HG03103 (cell line): ENCODE measurements around the gene PRKAG2.
"Not testable (repeated sequence)": the region's sequence is repeated elsewhere in the genome, so short reads cannot be mapped to it uniquely, and the experiment has no call there.

Experiments
- ATAC-seq: cut with Tn5 transposase; IDR thresholded peaks from one replicate; pipeline ENCODE4 v1.9.1; 2021; ENCODE audit warnings: low read depth; ENCODE audit not compliant: unreplicated experiment

The PRKAG2 gene

DNA sequence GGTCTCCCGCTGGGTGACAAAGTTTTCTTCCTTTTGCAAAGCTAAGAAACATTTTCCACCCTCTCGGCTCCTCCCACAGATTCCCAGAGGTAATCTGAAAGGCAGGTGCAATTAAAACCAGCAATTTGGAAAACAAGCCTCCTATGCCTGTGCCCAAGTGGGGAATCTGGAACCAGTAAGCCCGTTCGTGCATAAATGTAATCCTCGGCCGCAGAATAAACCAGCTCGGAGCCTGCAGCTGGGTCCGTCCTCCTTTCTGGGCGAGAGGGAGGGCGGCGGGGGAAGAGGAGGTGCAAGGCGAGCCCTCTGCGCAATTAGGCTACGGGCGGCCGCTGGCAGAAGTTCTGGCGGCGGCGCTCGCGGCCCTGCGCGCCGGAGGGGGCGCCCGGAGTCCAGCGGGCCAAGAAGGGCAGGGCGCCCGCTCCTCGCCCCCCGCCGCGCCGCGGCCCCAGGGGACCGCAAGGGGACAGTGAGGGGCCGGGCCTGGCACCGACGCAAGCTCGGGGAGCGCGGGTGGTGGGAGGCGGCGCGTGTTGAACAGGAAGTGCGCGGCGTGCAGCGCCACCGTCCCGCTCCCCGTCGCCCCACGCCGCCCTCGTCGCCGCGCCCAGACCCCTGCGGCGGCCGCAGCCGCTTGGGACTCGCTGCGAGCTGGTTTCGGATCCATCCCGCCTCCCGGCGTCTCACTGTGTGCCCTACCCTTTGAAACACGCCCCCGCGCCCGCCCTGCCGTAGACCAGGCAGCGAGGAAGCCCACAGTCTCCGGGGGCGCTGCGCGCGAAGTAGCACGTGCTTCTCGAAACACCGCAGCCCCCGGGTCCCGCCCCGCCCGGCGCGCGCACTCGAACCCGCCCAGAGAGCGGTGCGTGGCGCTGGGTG is at the start of gene PRKAG2:
Gene PRKAG2 (minus strand): TSS at position 217 of the 879 bp plus-strand sequence. CDS start 495 bp downstream, outside the sequence.
- peak; percentile 48 for ATAC-seq

DNA sequence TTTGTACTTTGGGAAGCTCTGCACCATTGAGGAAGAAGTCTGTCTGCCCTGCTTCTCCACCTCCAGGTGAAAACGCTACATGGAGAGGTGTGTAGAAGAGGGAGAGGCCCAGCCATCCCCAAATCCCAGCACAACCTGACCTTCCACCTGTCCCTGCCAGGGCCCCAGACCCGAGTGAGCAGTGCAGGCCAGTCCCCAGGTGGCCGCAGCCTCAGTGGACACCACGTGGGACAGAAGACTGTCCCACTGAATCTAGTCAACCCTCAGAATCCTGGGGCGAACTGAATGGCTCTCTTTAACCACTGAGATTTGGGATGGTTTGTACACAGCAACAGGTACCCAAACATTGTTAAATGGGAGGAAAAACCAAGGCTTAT is 49.4 kb upstream of the PRKAG2 start:
- ATAC-seq = no peak

DNA sequence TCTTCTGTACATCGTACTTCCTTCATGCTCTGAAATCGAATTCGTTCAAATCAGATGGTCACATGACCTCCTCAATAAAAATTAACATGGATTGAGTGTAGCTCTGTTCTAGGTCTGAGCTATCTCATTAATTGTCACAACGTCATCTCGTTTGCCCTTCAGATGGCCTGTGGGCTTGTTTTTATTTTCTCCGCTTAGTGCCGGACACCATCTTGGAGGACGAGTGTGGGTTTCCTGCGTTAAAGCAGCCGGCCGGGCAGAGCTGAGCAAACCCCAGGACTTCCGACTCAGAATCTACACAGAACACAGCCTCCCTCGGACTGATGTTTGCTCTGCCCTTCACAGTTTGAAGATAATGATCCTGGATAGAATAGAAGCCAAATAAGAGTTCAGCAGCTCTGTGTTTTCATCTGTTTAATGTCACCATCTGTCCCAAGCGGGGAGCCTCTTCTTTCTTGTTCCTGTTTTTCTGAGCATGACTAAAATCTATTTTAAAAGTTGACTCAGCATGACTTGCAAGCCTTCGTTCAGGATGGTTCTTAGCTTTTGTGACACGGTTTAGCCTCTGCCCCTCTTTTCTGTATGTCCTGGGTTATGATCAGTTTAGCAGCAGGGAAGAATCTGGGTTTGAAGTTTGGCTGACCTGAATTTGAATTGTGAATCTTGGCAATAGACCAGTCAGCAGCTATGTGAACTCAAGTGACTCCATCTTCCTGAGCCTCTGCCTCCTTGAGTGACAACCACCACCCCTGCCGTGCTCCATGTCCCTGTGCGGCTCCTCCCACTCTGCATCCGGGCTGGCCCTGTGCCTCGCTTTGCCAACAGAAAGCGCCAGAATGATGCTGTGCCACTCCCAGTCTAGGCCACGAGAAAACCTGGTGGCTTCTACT is 48.8 kb upstream of the PRKAG2 start:
- ATAC-seq = no peak

DNA sequence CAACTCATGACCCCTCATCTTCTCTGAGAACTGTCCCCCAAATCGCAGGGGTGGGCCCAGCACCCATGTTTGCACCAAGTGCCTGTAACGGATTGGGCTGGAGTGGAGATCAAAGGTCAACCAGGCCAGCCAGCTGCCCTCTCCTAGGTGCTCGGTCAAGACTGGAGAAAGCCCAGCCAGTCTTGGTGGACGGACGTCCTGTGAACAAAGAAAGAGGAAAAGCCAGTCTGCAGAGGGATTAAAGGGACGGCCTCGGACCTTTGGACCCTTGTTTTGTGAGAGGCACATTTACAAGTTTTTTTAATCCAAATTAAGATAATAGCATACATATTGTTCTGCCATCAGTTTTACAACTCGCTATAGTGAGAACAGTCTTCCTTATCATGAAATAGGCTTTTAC is 47.6 kb upstream of the PRKAG2 start:
- ATAC-seq = no peak

DNA sequence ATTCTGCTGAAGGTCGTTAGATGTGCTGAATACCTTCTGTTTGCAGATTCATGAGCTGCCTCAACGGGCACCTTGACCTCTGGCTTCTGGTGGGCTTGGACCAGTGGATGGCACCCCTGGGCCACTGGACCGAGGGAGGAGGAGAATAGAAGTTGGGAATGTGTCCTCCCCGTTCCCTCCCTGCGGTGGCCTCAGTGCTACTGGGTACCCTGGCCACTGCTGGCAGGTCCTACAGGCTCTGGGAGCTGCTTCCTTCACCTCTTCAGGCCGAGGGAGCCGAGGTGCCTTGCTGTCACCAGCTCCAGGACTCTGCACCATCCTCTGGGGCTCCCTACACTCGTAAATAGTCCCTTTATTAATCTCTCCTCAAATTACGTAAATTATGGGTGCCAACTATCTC is 47.1 kb upstream of the PRKAG2 start:
- ATAC-seq = no peak

DNA sequence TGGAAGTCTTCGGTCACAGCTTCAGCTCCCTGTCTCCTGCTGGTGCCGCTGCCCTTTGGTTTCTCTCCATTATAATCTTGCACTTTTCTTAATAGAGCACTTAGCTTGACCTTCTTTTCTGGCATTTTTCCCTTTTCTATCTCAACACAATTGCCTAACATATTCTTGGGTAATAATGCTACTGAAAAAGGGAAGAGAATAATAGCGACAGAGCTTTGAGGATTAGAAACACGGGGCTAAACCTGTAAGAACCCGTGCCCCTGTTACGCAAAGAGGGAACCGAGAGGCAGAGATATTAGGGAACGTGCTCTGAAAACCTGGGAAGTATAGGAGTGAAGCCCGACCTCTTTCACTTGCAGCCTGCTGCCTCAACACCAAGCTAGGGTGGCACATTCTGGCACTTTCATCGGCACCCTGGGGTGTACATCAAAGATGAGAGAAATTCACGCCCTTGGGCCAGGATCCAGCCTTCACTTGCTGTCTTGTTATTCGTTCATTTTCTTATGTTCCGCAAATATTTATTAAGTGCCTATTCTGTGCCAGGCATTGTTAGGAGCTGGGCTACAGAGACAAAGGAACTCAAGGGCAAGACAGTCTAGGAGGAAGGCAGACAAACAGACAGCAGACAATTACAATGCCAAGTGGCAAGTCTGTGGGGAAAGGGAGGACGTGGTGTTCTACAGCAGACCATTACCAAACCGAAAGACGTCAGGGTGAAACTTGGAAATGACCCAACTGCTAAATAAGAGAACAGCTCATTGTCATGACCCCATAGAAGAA is 46.4 kb upstream of the PRKAG2 start:
- no peak for ATAC-seq

DNA sequence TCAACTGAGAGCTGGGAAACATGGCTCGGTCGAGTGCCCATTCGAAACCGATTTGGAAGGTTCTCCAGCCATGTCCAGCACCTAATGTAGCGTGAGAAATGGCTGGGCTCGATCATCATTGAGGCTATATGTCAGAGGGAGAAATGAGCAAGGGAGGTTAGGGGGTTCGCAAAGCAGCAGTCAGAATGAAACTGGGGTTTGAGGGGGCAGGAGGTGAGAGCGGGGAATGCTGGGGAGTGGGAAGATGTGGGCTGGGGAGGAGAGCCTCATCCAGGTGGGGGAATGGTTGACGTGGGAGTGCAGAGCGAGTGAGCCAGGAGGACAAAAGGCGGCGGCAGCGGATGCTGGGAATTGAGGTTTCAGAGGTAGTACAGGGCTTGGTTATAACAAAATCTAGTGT is 44.5 kb upstream of the PRKAG2 start:
- ATAC-seq = no peak

DNA sequence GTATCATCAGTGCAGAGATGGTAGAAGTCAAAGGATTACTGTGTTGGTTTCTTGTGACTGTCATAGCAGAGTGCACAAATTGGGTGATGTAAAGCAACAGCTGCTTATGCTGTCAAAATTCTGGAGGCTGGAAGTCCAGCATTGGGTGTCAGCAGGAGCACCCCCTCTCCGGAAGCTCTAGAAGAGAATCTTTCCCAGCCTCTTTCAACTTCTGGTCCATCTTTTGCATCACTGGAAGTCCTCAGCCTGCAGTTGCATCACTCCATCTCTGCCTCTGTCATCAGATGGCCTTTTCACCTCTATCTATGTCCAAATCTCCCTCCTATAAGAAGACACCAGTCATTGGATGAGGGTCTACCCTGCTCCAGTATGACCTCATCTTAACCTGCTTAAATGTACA is 43.6 kb upstream of the PRKAG2 start:
- no peak for ATAC-seq

DNA sequence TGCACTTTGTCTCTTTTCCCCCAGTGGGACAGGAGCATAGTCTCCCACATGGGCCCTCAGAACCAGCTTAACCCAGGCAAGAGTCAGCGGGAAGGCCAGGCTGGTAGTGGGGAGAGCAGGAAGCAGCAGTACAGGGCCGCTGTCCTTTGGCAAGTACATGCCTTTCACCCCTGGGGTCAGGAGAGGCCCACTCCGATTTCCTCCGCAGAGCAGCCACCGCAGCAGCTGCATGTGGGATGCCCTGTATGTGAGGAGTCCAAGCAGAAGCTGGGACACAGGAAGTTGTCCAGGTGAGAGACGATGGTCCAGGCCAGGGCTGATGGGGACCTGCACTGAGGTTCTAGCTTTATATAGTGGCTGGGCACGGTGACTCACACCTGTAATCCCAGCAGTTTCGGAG is 42.7 kb upstream of the PRKAG2 start:
- ATAC-seq = no peak

DNA sequence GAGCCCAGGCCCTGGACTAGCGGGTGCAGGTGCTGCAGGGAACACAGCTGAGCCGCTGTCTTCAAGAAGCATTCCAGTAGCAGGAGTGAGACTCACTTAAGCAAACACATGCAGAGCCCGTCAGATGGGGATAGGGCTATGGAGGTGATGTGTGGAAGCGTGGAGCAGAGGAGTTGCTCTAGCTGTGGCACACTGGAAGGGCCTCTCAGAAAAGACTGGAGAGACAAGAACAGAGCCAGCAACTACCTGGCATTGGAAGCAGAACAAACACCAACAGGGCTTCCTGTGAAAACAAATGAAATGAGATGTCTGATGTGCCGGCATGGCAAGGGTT is 41.6 kb upstream of the PRKAG2 start:
- no peak for ATAC-seq

DNA sequence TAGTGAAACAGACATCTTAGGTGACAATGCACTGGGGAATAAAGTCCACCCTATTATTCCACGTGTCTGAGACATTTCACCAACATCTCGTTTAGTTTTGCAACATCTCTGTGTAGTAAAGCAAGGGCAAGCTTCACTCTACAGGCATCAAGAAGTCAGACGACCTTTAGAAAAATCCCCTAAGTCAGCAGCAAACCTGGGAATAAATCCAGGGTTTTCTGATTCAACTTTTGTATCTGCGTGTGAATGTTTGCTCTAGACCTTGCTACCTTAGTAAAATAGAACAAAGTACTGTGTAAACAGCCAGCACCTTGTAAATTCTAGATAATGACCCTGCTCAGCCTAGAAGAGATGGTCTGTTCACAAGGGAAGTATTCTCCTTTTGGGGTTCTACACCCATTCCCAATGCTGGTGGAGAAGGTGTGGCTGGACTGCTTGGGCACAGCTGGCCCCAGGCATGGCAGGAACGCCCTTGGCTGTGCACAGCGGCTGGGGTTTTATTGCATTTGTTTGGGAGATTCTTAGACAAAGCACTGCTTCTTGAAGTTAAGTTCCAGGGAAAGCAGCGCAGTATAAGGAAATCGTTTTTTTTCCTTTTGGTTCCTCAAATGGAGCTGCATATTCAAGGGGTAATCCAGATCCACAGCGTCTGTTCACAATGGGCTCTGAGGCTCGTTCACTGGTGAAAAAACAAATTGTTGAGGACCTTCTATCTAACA is 41.0 kb upstream of the PRKAG2 start:
- no peak for ATAC-seq

DNA sequence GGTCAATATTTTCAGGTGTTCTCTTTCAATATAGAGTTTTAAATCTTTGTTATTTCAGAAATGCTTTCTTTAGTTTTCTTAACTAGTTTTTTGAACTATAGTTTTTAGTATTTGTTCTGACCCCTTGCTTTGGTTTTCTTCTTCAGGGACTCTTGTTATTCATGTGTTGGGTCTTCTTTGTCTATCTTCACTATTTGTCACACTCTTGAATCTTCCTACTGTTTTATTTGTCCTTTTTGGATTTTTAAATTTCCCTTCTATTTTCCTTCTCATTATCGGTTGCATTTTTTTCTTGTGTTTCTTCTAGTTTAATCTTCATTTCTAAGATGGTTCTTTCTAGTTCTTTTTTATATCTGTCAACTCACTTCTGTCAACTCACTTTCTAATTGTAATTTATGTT is 37.1 kb upstream of the PRKAG2 start:
- no peak for ATAC-seq

DNA sequence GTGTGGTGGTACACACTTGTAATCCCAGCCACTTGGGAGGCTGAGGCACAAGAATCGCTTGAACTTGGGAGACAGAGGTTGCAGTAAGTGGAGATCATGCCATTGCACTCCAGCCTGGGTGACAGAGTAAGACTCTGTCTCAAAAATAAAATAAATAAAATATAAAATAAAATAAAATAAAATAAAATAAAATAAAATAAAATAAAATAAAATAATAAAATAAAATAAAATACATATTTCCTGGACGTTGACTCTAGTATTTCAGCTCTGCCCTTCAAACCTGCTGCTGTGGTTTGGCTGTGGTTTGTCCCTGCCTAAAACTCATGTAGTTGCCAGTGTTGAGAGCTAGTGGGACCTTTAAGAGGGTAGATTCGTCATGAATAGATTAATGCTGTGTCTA is 33.7 kb upstream of the PRKAG2 start:
- not testable (repeated sequence) for ATAC-seq

DNA sequence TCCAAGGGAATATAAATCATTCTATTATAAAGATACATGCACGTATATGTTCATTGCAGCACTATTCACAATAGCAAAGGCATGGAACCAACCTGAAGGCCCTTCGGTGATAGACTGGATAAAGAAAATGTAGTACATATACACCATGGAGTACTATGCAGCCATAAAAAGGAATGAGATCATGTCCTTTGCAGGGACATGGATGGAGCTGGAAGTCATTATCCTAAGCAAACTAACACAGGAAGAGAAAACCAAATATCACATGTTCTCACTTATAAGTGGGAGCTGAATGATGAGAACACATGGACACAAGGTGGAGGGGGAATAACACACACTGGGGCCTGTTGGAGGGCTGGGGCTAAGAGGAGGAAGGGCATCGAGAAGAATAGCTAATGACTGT is 30.2 kb upstream of the PRKAG2 start:
- not testable (repeated sequence) for ATAC-seq

DNA sequence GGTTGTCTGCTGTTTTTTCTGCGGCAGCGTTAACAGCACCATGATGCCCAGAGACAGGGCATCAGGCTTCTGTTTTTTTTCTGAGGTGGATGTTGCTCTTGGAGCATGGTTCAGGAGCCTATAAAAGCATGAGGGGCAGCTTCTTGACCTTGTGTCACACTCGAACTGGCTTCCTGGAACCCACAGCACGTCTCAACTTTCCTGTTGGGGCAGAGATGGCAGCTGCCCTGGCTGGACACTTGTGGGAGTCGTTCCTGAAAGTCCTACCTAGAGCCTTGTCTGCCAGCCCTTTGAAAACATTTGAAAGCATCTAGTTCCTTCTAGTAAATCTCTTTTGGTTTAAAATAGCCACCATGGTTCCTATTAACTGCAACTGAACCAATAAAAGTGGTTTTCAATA is 28.9 kb upstream of the PRKAG2 start:
- ATAC-seq = no peak

DNA sequence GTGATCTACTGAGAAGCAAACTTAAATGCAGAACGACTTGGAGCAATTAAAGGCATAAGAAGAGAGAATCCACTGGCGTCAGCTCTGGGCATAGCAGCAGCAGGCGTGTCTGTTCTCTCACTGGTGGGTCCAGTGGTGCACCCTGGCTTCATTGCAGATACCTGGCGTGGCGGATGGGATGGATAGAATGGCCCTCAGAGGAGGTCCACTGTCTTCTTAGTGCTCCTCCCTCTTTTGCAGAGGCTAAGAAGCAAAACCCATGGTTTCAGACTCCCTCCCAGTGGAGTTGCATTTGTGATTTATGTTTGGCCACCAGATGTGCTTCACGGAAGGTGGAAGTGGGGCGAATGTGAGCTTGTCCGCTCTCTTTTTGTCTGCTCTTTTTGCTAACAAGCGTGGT is 28.4 kb upstream of the PRKAG2 start:
- no peak for ATAC-seq

DNA sequence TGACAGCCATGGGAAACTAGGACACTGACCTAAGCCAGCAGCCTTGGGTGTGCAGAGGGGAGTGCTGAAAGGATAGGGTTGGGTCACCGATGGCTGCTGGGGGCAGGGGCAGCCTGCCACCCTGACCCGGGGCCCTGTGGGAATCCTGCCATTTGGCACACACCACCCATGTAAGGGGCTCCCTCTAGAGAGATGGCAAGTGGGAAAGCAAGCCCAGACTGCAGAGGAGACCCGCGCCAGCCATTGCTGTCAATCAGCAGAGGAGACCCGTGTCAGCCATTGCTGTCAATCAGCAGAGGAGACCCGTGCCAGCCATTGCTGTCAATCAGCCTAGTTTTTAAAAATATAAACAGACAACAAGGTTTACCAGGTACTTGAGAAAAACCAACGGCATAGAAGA is 27.4 kb upstream of the PRKAG2 start:
- ATAC-seq = no peak

DNA sequence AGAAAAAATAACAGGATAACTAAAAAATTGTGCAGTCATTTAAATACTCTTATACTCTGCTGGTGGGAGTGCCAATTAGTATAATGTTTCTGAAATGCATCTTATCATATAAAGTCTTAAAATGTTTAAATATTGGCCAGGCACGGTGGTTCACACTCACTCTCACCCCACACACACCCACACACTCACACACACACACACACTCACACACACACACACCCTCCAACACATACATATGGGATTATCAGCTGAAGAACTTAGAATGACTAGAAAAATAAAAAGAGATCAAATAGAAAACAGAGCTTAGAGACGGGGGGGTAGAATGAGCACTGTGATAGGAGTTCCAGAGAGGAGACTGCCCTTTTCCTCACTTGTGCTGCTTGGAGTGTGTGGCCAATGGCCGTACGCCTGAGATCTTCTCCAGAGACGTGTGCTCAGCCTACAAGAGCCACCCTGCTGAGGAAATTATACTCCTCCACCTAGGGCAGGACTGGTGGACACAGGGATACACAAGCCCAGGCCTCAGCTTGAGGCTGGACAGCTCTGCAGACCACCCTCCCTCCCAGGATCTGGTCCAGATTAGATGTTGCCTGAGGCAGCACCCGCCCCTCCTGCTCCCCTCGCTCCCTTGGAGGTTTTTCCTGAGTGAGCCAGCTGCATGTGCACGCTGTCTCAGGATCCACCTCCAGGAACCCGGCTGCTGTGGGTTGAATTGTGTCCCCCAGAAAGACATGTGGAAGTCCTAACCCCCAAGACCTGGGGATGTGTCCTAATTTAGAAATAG is 26.5 kb upstream of the PRKAG2 start:
- ATAC-seq = no peak

DNA sequence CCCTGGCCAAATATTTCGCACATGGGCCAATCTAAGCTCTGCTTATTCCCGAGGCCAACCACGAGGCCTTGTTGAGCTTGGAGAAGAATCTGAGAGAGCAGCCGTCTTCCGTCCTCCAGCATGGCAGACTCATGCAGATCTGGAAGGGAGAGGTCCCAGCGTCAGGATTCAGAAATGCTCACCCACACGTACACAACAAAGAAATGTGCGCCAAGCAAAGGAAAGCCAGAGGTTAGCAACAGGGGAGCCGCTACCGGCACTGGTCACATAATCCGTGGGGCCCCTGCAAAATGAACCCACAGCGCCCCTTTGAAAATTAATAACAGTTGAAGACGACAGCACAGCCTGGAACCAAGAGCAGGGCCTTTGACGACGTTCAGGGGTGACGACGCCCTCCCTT is 25.4 kb upstream of the PRKAG2 start:
- ATAC-seq = no peak

DNA sequence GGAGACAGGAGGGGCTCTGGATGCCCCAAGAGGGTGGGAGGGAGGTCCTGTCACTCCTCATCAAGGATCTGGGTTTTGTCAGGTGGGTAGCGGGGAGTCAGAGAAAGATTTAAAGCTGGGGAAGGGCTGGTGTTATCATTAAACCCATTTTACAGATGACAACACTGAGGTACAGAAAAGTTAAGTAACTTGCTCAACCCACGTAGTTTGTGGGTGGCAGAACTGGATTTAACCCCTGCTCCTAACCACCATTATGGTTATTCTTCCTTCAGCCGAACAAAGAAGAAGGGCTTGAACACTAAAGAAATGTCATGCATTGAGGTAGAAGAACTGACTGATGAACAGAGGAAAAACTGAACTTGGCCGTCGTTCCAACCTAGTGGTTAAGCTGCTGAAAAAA is 24.9 kb upstream of the PRKAG2 start:
- ATAC-seq = no peak
